Keratinocyte (primary cell): ENCODE results near the gene THSD7B.

Experiments used
- EZH2 ChIP-seq: IDR thresholded peaks from one replicate; pipeline ENCODE4 v1.6.1; 2012; ENCODE audit warnings: inconsistent platforms, mild to moderate bottlenecking, low read length, moderate library complexity
- TF ChIP-seq, protein P1 (sequence below), 3 experiments: IDR thresholded peaks in 1 of 3; conservative IDR thresholded peaks in 1 of 3; optimal IDR thresholded peaks in 1 of 3; 2 replicates in 2 of 3; 3 replicates in 1 of 3; pipeline versions ENCODE3 to v1.5.1; 2011; ENCODE audit warnings: low read length in 3 of 3, mild to moderate bottlenecking in 3 of 3, moderate library complexity in 2 of 3, control low read depth in 1 of 3, inconsistent platforms in 1 of 3; ENCODE audit not compliant: insufficient read depth in 2 of 3; ENCODE audit errors: extremely low read depth in 1 of 3

DNA sequence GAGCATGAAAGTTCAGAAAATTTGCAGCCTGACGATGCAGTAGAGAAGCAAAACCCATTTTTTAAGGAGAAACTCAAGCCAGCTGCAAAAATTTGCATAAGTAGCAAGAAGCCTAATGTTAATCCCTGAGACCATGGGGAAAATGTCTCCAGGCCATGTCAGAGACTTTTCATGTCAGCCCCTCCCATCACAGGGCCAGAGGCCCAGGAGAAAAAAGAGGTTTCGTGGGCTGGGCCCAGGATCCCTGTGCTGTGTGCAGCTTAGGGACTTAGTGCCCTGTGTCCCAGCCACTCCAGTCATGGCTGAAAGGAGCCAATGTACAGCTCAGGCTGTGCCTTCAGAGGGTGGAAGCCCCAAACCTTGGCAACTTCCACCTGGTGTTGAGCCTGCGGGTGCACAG, 533.0 kb downstream of the THSD7B start:
- TF ChIP-seq, protein P1, sequence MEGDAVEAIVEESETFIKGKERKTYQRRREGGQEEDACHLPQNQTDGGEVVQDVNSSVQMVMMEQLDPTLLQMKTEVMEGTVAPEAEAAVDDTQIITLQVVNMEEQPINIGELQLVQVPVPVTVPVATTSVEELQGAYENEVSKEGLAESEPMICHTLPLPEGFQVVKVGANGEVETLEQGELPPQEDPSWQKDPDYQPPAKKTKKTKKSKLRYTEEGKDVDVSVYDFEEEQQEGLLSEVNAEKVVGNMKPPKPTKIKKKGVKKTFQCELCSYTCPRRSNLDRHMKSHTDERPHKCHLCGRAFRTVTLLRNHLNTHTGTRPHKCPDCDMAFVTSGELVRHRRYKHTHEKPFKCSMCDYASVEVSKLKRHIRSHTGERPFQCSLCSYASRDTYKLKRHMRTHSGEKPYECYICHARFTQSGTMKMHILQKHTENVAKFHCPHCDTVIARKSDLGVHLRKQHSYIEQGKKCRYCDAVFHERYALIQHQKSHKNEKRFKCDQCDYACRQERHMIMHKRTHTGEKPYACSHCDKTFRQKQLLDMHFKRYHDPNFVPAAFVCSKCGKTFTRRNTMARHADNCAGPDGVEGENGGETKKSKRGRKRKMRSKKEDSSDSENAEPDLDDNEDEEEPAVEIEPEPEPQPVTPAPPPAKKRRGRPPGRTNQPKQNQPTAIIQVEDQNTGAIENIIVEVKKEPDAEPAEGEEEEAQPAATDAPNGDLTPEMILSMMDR (optimal IDR thresholded peaks at IDR 0.05 in 1 of 3, IDR thresholded peaks at IDR 0.05 in 1 of 3, conservative IDR thresholded peaks at IDR 0.05 in 1 of 3; ENCODE audit: extremely low read depth in 1 of 3, insufficient read depth in 2 of 3, low read length in 3 of 3), result no peak
- TF ChIP-seq EZH2, result no peak
